Kidney (tissue), 14 donors: ENCODE data around the gene MICAL2. TPM values are rescaled to one million over a fixed set of nuclear protein-coding genes. Genes with fewer than 3 reads are reported as not detected.

Experiments used
- DNase-seq, 5 donors: peaks; one replicate each; pipeline ENCODE4 v3.0.0-alpha.2; 2013 to 2020
- FAIRE-seq: peaks from 2 replicates; lab custom pipeline; 2012; peaks lifted over from hg19 to GRCh38; lab: Jason Lieb, UNC
- H3K27ac ChIP-seq, 2 donors: one replicate each; pipeline ENCODE4 v1.7.0; 2013; ENCODE audit warnings: low read depth in 2 of 2, low read length in 2 of 2, inconsistent platforms in 1 of 2
- H3K27me3 ChIP-seq: one replicate; pipeline ENCODE4 v1.7.1; 2013; ENCODE audit warnings: low read length, inconsistent platforms; ENCODE audit not compliant: control insufficient read depth, insufficient read depth
- H3K36me3 ChIP-seq, 3 donors: one replicate each; pipeline versions ENCODE4 v1.7.0 to v1.7.1; 2013; ENCODE audit warnings: low read length in 3 of 3, control low read depth in 1 of 3, inconsistent platforms in 1 of 3; ENCODE audit not compliant: insufficient read depth in 3 of 3, control insufficient read depth in 2 of 3
- H3K4me1 ChIP-seq, 3 donors: one replicate each; pipeline versions ENCODE4 v1.7.0 to v1.7.1; 2013; ENCODE audit warnings: low read length in 3 of 3, inconsistent platforms in 1 of 3, low read depth in 1 of 3; ENCODE audit not compliant: control insufficient read depth in 2 of 3, insufficient read depth in 2 of 3
- H3K4me3 ChIP-seq, 3 donors: one replicate each; pipeline versions ENCODE4 v1.7.0 to v1.8.1; 2013; ENCODE audit warnings: low read length in 3 of 3, control low read depth in 1 of 3, inconsistent platforms in 1 of 3
- H3K9ac ChIP-seq, 3 donors: one replicate each; pipeline versions ENCODE4 v1.7.0 to v1.7.1; 2013; ENCODE audit warnings: low read length in 3 of 3, control low read depth in 1 of 3, inconsistent platforms in 1 of 3
- H3K9me3 ChIP-seq, 3 donors: one replicate each; pipeline versions ENCODE4 v1.7.0 to v1.7.1; 2013; ENCODE audit warnings: low read length in 3 of 3, control low read depth in 1 of 3, inconsistent platforms in 1 of 3; ENCODE audit not compliant: control insufficient read depth in 2 of 3, insufficient read depth in 1 of 3
- intact Hi-C: fragments of 100-400 bp; cut with DNase I; formaldehyde crosslinking; loops from one replicate; pipeline ENCODE4 v1.11.1; 2022
- polyA plus RNA-seq: library from polyadenylated mRNA; stranded (reverse); fragments of 350-450 nt; fragmentation: Illumina TruSeq; extraction: RNeasy Lipid Tissue Mini Kit (QIAGEN cat#74804); gene quantifications from one replicate; pipeline ENCODE4 v1.2.3, GENCODE V29; 2014; ENCODE audit warnings: low read depth, low replicate concordance; ENCODE audit not compliant: insufficient read depth
- total RNA-seq: library from RNA; stranded (reverse); fragmentation: NEBNext Ultra II Directional; extraction: Animal tissue kit (Norgen Biotek cat#: 25700); gene quantifications from one replicate; pipeline ENCODE4 v1.2.1, GENCODE V29; 2021
- TF ChIP-seq, protein P1 (sequence below): IDR thresholded peaks from 3 replicates; pipeline ENCODE4 v1.5.1; 2012; ENCODE audit warnings: mild to moderate bottlenecking, moderate library complexity, borderline replicate concordance; ENCODE audit not compliant: insufficient read depth; ENCODE audit errors: extremely low read depth
- donor health status: control.
- donor health status: control.
- donor health status: control.
- donor health status: control.
- donor health status: control.
- donor health status: DM: yes; HTN: yes; CAD: no.
- donor health status: Normal renal cell carcinoma (clear cell type).

The MICAL2 gene
- total and polyA plus RNA-seq, 2 donors from 2014 or later: 7.8 to 64.5 TPM

GRCh38 chr11:12260731-12261521 is 150.5 kb downstream of the MICAL2 start:
- intact Hi-C loops: no loop called here
- no peaks in the 10 kb centered on the region for H3K4me1 ChIP-seq
- no peaks in the 10 kb centered on the region for H3K9me3 ChIP-seq
- H3K27me3 ChIP-seq: no peaks in the 10 kb centered on the region
- FAIRE-seq (no peak), DNase-seq (no peak)
- H3K27ac ChIP-seq: no peak overlapping the region
- H3K4me3 ChIP-seq: no peak overlapping the region
- no peaks in the 10 kb centered on the region for H3K36me3 ChIP-seq
- H3K9ac ChIP-seq: no peak overlapping the region
- TF ChIP-seq, protein P1, sequence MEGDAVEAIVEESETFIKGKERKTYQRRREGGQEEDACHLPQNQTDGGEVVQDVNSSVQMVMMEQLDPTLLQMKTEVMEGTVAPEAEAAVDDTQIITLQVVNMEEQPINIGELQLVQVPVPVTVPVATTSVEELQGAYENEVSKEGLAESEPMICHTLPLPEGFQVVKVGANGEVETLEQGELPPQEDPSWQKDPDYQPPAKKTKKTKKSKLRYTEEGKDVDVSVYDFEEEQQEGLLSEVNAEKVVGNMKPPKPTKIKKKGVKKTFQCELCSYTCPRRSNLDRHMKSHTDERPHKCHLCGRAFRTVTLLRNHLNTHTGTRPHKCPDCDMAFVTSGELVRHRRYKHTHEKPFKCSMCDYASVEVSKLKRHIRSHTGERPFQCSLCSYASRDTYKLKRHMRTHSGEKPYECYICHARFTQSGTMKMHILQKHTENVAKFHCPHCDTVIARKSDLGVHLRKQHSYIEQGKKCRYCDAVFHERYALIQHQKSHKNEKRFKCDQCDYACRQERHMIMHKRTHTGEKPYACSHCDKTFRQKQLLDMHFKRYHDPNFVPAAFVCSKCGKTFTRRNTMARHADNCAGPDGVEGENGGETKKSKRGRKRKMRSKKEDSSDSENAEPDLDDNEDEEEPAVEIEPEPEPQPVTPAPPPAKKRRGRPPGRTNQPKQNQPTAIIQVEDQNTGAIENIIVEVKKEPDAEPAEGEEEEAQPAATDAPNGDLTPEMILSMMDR: no peak

DNA sequence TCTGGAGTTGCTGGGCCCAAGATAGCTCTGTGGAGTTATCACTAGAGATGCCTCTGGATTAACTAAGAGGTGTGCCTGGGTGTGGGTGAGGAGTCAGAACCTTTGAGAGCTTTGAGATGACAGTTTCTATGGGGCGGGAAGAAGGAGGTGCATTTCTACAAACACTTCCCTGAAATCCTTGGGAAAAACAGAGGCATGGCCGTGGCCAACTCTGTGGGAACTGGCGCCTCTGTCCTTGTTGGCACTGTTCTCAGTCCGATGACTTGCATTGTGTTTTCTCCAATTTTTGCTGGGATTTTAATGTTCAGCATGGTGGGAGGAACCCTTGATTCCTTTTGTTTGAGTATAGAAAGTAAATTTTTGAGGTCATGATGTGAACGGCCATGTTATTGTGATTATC is 151.2 kb downstream of the MICAL2 start:
- TF ChIP-seq, protein P1: no peak
- H3K27me3 ChIP-seq: no peaks in the 10 kb centered on the region
- FAIRE-seq (no peak), DNase-seq (no peak)
- intact Hi-C loops: no loop called here
- H3K9me3 ChIP-seq: no peaks in the 10 kb centered on the region
- no peak overlapping the region for H3K4me3 ChIP-seq
- no peaks in the 10 kb centered on the region for H3K36me3 ChIP-seq
- no peaks in the 10 kb centered on the region for H3K4me1 ChIP-seq
- no peak overlapping the region for H3K27ac ChIP-seq
- H3K9ac ChIP-seq: no peak overlapping the region

DNA sequence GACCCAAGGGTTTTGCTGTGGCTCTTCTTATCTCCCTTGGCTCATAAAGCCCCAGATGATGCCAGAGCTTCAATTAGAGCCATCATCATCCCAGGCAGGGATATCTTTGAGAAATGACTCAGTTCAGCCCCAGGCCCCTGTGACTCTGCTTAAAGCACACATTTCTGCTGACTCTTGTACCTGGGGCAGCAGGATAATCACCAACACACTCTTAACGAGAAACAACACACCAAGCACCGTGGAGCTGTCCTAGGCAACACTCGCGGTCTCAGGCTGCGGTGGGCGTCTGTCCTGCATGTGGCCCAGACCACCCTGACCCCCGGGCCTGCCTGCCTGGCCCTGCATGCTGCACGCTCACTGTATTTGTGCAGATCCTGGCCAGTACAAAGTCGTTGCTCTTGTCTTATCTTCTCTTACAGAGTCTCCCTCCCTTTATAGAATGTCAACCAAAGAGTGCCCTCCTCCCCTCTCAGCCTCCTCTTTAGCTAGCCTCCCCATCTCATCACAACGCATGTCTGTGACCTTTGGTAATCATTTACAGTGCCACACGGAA is 152.8 kb downstream of the MICAL2 start:
- intact Hi-C loops: no loop called here
- FAIRE-seq: no peak
- Histone ChIP-seq H3K27me3 (no peaks in the 10 kb centered on the region), H3K4me1 (no peaks in the 10 kb centered on the region), H3K9ac (no peak overlapping the region), H3K36me3 (no peaks in the 10 kb centered on the region), H3K27ac (no peak overlapping the region), H3K9me3 (no peaks in the 10 kb centered on the region), H3K4me3 (no peak overlapping the region)
- TF ChIP-seq, protein P1: no peak
- DNase-seq: no peak
